ENCODE results near the gene SUPT3H.

The SUPT3H gene

DNA sequence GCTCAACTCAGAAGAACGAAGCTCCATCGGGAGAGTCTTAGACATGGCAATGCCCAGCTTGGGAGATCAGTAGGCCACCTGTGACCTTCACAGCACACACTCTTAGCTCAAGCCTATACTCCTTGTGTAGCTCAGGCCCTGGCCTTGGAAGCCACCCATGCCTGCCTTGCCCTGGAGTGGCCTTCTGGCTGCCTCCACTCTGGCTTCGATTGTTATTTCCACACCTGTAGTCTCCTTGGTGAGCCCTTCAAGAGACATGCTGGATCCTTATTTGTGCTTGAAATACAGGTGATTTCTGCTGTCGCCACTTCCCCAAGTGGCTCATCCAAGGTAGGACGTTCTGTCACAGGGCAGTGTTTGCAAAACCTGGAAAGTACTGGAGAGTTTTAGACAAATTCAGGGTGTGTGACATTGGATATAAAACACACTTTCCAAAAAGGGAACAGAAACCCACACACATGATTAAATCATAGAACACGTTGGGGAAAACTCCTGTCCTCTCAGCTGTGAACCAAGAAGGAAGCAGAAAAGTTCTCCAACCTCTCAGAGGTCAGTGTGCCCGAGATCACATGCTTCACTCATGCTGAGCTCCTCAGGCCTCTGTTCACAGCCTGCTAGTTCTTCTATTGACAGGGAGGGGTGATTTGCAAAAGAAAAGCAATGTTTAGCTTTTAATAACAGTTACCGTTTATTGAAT is 598.5 kb downstream of the SUPT3H start:
- no peak for DNase-seq

Data from activated T-cell treated with anti-CD3 and anti-CD28 coated beads, Interleukin-2, amount 50 U/mL, for 48 hours (primary cell).